GM18519 (cell line): Measurements from ENCODE around the gene TMED10.
"Not testable (repeated sequence)": the region's sequence is repeated elsewhere in the genome, so short reads cannot be mapped to it uniquely, and the experiment has no call there.

Source experiments
- ATAC-seq: cut with Tn5 transposase; IDR thresholded peaks from one replicate; pipeline ENCODE4 v1.9.1; 2021; ENCODE audit warnings: mild to moderate bottlenecking, moderate library complexity; ENCODE audit not compliant: unreplicated experiment, low FRiP score

TMED10 gene

GRCh38 chr14:75164809-75165208 lies 11.6 kb downstream of the TMED10 start:
- no peak for ATAC-seq

GRCh38 chr14:75163677-75164076 lies 12.7 kb downstream of the TMED10 start:
- ATAC-seq: no peak

DNA sequence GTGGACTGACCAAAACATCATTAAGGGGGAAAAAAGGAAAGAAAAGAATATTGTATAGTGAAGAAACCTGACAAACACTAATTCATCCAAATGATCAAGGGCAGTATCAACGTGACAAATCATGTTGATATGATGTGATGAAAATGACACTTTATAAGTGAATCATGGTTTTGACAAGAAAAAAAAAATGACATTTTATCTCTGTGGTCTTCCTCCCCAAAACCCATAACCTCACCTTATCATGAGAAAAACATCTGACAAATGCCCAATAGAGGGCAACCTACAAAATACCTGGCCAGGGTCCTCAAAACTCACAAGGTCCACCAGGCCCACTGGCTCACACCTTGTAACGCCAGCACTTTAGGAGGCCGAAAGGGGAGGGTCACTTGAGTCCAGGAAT lies 13.8 kb downstream of the TMED10 start:
- no peak for ATAC-seq

- no peak for ATAC-seq
These were observed 17.4 kb downstream of the TMED10 start for GRCh38 chr14:75158843-75159614.

GRCh38 chr14:75156901-75157300 lies 19.5 kb downstream of the TMED10 start:
- ATAC-seq: no peak

DNA sequence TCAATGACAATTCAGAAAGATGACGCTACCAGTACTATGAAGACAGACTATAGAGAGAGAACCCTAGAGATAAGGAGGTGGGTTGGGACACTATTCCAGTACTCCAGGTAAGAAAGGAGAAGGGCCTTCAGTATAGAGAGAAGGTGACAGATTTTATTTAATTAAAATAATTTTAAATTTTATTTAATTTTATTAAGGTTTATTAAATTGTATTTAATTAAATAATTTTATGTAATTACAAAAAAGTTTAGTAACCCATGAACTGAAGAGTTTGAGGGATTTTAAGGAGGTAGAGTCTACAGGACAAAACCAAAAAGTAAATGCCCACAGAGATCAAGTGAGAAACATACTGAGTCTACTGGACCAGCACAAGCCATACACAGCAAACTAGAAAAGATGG lies 20.3 kb downstream of the TMED10 start:
- no peak for ATAC-seq

DNA sequence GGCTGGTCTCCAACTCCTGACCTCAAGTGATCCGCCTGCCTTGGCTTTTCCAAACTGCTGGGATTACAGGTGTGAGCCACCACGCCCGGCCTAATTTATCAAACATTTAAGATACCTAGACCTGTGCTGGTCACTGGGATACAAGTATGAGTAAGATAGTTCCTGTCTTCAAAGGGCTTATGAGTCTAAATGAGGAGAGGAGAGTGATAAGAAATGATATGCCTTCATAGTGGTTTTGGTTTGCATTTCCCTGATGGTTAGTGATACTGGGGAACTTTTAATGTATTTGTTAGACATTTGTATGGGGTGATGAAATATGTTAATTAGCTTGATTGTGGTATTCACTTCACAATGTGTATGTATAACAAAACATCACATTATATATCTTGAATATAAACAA lies 21.2 kb downstream of the TMED10 start:
- no peak for ATAC-seq

DNA sequence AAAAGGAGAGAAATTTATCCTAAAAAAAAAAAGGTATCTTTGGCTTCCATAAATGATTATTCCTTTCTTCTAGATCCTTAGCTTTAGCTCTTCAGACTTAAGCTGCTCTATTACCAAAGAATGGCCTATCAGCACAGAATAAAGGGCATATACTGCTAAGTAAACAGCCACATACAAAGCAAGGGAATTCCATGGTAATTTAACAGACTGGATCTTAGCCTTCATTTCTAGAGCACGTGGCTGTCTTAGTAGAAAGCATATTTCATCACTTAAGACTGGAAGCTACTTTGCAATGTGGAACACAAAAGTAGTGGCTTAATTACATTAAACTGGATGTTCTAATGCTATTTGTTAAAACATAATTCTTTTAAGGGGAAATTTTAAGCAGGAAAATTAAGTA lies 23.1 kb downstream of the TMED10 start:
- no peak for ATAC-seq

- ATAC-seq: no peak
These were observed 24.6 kb downstream of the TMED10 start for GRCh38 chr14:75151851-75152250.

DNA sequence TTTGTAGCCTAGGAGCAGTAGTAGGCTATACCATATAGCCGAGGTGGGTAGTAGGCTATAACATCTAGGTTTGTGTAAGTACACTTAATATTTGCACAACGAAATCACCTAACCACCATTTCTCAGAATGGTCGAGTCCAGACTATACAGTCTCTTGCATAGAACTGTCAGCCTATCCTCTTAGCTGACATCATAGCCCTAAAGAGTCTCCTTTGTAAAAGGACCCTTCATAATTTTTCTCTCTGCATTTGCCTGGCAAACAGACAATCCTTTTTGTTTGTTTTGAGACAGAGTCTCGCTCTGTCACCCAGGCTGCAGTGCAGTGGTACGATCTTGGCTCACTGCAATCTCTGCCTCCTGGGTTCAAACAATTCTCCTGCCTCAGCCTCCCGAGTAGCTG lies 25.8 kb downstream of the TMED10 start:
- not testable (repeated sequence) for ATAC-seq

DNA sequence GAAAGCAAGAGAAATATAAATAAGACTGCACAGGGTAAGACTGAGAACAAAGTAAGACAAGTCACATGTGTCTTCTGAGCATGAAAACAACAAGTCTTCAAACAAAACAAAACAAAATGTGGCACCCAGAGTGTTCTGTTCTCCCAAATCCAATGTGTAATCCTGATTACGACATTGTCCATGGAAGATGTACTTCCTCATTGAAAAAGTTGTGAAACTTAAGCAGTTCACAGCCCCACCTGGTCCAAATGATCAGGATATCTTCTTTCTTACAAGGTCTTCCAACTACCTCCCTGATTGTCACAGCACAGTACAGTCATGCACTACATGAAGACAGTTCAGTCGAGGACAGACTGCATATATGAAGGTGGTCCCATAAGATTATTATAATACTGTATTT lies 26.3 kb downstream of the TMED10 start:
- no peak for ATAC-seq

DNA sequence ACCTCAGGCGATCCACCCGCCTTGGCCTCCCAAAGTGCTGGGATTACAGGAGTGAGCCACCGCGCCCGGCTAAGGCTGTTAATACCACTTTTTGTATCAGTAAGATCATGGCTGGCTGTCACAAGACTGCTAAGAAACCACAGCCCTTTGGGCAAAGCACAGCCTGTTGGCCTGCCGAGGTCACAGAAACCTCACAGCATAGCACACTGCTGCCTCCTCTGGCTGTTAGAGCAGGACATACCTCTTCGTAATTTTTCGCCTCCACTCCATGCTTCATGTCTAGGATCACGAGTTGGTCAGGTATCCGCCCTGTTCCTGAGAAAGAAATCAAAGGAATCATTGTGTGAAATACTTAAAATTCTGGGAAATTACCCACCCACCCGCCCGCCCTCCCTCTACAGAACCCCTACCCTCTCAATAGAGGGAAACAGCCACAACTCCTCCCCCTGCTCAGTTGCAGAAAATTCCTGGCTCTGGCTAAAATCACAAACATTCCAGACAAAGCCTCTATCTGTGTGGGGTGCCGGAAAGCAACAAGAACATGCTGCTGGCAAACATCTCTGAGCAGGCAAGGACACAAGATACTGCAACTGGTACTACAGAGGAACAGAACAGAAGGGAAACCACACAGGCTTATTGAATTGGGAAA lies 28.9 kb downstream of the TMED10 start:
- no peak for ATAC-seq

DNA sequence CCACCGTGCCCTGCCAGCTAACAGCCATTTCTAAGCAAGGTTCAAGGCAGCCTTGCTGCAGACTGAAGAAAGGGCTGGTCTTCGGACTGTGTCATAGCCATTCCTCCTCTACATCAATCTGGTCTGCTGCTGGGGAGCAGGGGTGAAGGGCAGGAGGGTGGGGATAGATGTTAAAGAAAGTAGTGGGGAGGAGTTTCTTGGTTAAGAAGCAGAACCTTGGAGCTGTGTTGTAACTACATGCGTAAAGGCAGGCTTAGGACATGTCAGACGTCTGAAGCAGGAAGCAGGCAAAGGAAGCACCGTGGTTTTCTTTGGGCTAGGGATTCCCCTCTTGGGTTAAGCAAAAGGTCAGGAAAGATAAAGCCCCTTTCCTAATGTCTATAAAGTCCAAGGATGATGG lies 31.5 kb downstream of the TMED10 start:
- ATAC-seq: no peak

DNA sequence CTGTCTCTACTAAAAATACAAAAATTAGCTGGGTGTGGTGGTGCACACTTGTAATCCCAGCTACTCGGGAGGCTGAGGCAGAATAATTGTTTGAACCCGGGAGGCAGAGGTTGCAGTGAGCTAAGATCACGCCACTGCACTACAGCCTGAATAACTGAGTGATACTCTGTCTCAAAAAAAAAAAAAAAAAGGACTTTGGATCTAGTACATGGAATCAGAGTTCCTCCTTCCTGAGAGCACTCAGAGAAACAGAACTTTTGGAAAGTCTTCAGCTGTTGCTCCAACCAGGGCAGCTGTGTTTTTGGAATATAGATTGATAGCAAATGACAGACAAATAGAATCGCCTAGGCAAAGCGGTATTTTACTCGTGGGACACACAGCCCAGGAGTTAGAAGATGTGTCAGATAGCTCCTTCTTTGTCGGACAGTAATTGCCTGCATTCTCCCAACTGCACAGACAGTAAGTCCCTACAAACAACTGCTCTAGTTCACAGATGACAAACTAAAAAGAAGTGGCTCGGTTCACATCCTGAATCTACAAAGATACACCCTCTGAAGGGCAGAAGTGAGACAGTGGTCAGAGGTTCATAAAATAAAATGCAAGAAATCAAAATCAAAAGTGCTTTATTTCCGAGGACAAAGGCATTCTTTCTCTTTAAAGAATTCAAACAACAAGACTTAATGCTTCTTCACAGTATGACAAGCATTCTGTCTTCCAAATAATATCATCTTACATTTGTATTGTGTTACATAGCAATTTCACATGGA lies 32.5 kb downstream of the TMED10 start:
- ATAC-seq: no peak

DNA sequence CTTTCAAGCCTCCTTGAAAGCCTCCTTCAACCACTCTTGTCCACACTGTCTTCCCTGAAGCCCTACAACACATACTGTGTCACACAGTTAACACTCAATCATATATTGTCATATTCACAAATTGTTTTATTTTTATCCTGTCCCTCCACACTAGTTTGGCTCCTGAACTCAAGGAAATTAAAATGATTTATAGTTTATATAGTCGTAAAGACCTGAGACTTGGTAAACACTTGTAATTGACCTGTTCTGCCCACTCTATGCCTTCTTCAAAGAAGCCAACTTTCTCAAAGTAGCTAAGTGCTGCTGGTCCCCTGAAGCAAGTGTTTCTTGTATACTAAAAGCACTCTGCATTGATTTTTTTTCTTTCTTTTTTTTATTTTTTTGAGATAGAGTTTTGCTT lies 33.9 kb downstream of the TMED10 start:
- no peak for ATAC-seq

DNA sequence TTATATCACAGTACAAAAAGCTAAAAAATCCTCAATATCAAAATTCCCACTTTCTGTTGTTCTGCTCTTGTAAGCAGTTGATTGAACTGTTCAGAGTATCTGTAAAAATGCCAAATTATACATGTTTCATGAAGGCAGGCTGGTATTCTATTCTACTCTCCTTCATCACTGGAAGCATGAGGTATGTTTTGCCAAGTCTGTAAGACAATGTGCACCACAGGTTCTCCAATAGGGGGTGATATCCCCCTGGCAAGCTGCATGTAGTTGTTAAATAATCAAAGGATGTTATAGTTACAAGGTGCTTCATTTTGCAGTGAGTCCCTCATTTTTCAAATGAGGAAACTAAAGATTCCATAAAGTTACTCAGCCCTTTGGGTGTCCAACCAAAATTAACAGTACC lies 34.4 kb downstream of the TMED10 start:
- ATAC-seq: no peak

- ATAC-seq: no peak
These were observed 35.4 kb downstream of the TMED10 start for GRCh38 chr14:75141062-75141461.

DNA sequence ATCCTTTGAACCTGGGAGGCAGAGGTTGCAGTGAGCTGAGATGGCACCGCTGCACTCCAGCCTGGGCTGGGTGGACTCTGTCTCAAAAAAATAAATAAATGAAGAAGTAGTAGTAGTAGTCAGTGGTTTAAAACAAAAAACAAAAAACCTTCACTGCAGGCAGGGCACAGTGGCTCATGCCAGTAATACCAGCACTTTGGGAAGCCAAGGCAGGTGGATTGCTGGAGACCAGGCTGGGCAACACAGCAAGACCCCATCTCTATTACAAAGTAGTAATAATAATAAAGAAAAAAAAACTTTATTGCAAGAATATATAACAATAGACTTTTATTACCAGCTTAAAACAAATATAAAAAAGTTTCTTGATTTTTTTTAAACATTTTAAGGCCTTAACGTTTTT lies 35.8 kb downstream of the TMED10 start:
- no peak for ATAC-seq

DNA sequence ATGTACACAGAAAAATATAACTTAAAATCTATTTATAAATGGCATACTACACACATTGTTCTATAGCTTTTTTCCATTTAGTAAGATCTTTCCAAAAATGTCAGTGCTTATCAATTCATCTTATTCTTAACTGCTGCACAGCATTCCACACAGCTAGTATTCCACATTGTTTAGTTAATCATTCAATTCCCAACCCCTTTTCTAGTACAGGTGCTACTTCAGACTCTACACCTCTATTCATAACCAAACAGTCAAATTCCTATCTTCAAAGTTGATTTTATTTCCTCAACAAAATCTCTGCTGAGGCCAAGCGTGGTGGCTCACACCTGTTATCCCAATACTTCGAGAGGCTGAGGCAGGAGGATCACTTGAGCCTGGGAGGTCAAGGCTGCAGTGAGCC lies 37.2 kb downstream of the TMED10 start:
- no peak for ATAC-seq

DNA sequence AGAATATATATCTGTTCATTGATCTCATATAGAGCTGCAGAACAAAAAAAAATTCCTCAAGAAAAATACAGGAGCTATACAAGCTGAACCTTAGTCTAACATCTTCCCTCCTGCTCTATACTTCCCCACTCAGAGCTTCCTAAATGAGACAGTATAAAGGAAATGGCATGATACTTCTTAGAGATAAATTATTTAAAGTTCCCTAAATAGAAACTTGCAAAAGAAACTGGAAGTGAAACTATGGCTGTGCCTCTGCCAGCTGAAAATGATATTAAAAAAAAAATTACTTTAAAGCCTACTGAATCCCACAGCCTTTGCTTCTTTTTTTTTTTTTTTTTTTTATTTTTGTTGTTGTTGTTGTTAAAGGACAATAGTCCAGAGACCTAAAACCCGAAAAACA lies 37.9 kb downstream of the TMED10 start:
- ATAC-seq: no peak

DNA sequence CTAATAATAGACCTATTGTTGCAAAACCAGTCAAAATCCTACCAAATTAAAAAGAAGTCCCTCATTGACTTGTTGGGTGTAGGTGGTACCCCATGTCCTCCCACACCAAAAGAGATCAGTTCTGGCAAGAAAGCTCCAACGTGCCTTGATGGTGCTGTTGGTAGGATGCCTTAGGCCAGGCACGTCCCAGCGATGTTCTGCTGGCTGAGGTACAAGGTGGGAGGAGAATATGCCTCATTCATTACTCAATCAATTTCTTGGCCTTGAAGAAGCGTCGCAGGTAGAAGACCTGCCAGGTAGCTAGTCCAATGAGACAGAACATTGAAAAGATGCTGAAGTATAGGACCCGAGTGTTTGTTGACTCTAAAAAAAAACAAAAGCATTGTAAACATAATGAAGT lies 41.8 kb downstream of the TMED10 start:
- ATAC-seq: no peak

DNA sequence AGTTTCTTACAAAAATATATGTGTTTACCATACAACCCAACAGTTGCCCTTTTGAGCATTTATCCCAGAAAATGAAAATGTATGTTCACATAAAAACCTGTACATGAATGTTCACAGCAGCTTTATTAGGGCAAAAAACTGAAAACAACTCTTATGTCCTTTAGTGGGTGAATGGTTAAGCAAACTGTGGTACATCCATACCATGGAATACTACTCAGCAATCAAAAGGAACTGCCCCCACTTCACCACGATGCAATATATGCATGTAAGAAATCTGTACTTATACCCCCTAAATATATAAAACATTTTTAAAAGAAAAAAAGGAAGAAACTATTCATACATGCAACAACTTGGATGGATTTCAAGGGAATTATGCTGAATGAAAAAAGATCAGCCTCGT lies 42.8 kb downstream of the TMED10 start:
- no peak for ATAC-seq
